HEK293 (cell line): ENCODE measurements around the gene PRAMEF33.
"Not testable (repeated sequence)": the region's sequence is repeated elsewhere in the genome, so short reads cannot be mapped to it uniquely, and the experiment has no call there.

ENCODE experiments used
- CTCF ChIA-PET: fragments of 350-600 bp; formaldehyde crosslinking; extraction: SDS; loops from one replicate; lab custom pipeline; 2021; ENCODE audit warnings: antibody characterized with exemption; lab: Yijun Ruan, JAX
- POLR2A ChIA-PET: fragments of 300-600 bp; formaldehyde crosslinking; extraction: SDS; loops from one replicate; lab custom pipeline; 2020; ENCODE audit warnings: antibody characterized with exemption, inconsistent platforms; lab: Yijun Ruan, JAX
- H3K27ac ChIP-seq: fragments of 200-500 bp; sonication (Bioruptor generic); 2 replicates; pipeline ENCODE4 v1.5.1; 2014; ENCODE audit warnings: low read depth, low read length, control low read depth, inconsistent platforms; ENCODE audit errors: extremely low read depth
- H3K36me3 ChIP-seq, 2 experiments: fragments of 200-500 bp in 1 of 2; sonication (Bioruptor generic) in 1 of 2; 1 replicate in 1 of 2; 2 replicates in 1 of 2; pipeline ENCODE4 v1.5.1; 2014 to 2017; ENCODE audit warnings: inconsistent platforms in 2 of 2, low read length in 2 of 2; ENCODE audit not compliant: control insufficient read depth in 2 of 2, insufficient read depth in 1 of 2
- H3K4me1 ChIP-seq: fragments of 200-500 bp; sonication (Bioruptor generic); 2 replicates; pipeline ENCODE4 v1.5.1; 2014; ENCODE audit warnings: mild to moderate bottlenecking, low read length, inconsistent platforms; ENCODE audit not compliant: control insufficient read depth, insufficient read depth
- H3K4me3 ChIP-seq: 2 replicates; pipeline ENCODE4 v1.5.1; 2011; ENCODE audit warnings: low read depth, mild to moderate bottlenecking, control low read depth, low read length, moderate library complexity
- H3K9me3 ChIP-seq: fragments of 200-500 bp; sonication (Bioruptor generic); 2 replicates; pipeline ENCODE4 v1.5.1; 2014; ENCODE audit warnings: low read depth, low read length, inconsistent platforms; ENCODE audit not compliant: control insufficient read depth, insufficient read depth

Gene PRAMEF33

GRCh38 chr1:13303239-13303638 is at the start of gene PRAMEF33:
Gene PRAMEF33 (plus strand): TSS chr1:13303539. CDS start chr1:13305955, 2,416 bp downstream.
- H3K27ac ChIP-seq, H3K9me3 ChIP-seq, H3K4me1 ChIP-seq, H3K4me3 ChIP-seq, H3K36me3 ChIP-seq, POLR2A ChIA-PET, CTCF ChIA-PET: not testable (repeated sequence)

GRCh38 chr1:13253898-13254297 is 49.4 kb upstream of the PRAMEF33 start, which contains the start of gene PRAMEF5:
Gene PRAMEF5 (plus strand): TSS chr1:13254198. CDS start chr1:13259269, 5,071 bp downstream.
- POLR2A ChIA-PET, H3K4me3 ChIP-seq, H3K27ac ChIP-seq, H3K9me3 ChIP-seq, H3K36me3 ChIP-seq, CTCF ChIA-PET, H3K4me1 ChIP-seq: not testable (repeated sequence)

GRCh38 chr1:13265124-13265523 is 38.2 kb upstream of the PRAMEF33 start:
- CTCF ChIA-PET, H3K4me1 ChIP-seq, H3K9me3 ChIP-seq, H3K4me3 ChIP-seq, H3K27ac ChIP-seq, H3K36me3 ChIP-seq, POLR2A ChIA-PET: not testable (repeated sequence)

- H3K9me3 ChIP-seq, H3K4me1 ChIP-seq, H3K36me3 ChIP-seq, H3K4me3 ChIP-seq, CTCF ChIA-PET, H3K27ac ChIP-seq, POLR2A ChIA-PET: not testable (repeated sequence)
Measured at GRCh38 chr1:13277016-13277415, 26.3 kb upstream of the PRAMEF33 start.

GRCh38 chr1:13279617-13280016 is 23.7 kb upstream of the PRAMEF33 start:
- H3K4me3 ChIP-seq, H3K9me3 ChIP-seq, H3K4me1 ChIP-seq, POLR2A ChIA-PET, CTCF ChIA-PET, H3K36me3 ChIP-seq, H3K27ac ChIP-seq: not testable (repeated sequence)

- H3K4me1 ChIP-seq, H3K9me3 ChIP-seq, CTCF ChIA-PET, H3K36me3 ChIP-seq, H3K4me3 ChIP-seq, H3K27ac ChIP-seq, POLR2A ChIA-PET: not testable (repeated sequence)
Measured at GRCh38 chr1:13285037-13285436, 18.3 kb upstream of the PRAMEF33 start, which contains the start of gene PRAMEF8. Gene PRAMEF8 (minus strand): TSS chr1:13285137. CDS start chr1:13284091, 1,046 bp downstream.

GRCh38 chr1:13289030-13289429 is 14.3 kb upstream of the PRAMEF33 start:
- H3K27ac ChIP-seq, CTCF ChIA-PET, POLR2A ChIA-PET, H3K36me3 ChIP-seq, H3K4me1 ChIP-seq, H3K9me3 ChIP-seq, H3K4me3 ChIP-seq: not testable (repeated sequence)

GRCh38 chr1:13297216-13297931 is 6.0 kb upstream of the PRAMEF33 start:
- CTCF ChIA-PET, H3K9me3 ChIP-seq, H3K36me3 ChIP-seq, POLR2A ChIA-PET, H3K27ac ChIP-seq, H3K4me1 ChIP-seq, H3K4me3 ChIP-seq: not testable (repeated sequence)

GRCh38 chr1:13298699-13299098 is 4.6 kb upstream of the PRAMEF33 start:
- H3K4me1 ChIP-seq, H3K36me3 ChIP-seq, H3K27ac ChIP-seq, H3K9me3 ChIP-seq, H3K4me3 ChIP-seq, POLR2A ChIA-PET, CTCF ChIA-PET: not testable (repeated sequence)

- H3K36me3 ChIP-seq, POLR2A ChIA-PET, H3K27ac ChIP-seq, H3K4me3 ChIP-seq, CTCF ChIA-PET, H3K4me1 ChIP-seq, H3K9me3 ChIP-seq: not testable (repeated sequence)
Measured at GRCh38 chr1:13302197-13302596, 1.1 kb upstream of the PRAMEF33 start.

- CTCF ChIA-PET, H3K27ac ChIP-seq, H3K4me3 ChIP-seq, H3K4me1 ChIP-seq, H3K36me3 ChIP-seq, H3K9me3 ChIP-seq, POLR2A ChIA-PET: not testable (repeated sequence)
Measured at GRCh38 chr1:13315281-13315680, 11.9 kb downstream of the PRAMEF33 start, which contains the start of gene PRAMEF15. Gene PRAMEF15 (plus strand): TSS chr1:13315581. CDS start chr1:13318408, 2,827 bp downstream.
